Daoy (cell line): Measurements from ENCODE around the gene SERINC5. TPM values are rescaled to one million over a fixed set of nuclear protein-coding genes. Genes with fewer than 3 reads are reported as not detected.
"Not testable (repeated sequence)": the region's sequence is repeated elsewhere in the genome, so short reads cannot be mapped to it uniquely, and the experiment has no call there.

ENCODE experiments used
- DNase-seq: peaks from one replicate; pipeline ENCODE4 v3.0.0-alpha.2; 2015; ENCODE audit warnings: low read depth
- total RNA-seq: library from RNA; depleted of rRNA; stranded (reverse); fragments of >200 nt; shearing (Covaris generic); gene quantifications from 2 replicates; pipeline ENCODE4 v1.2.3, GENCODE V29; 2014

SERINC5 gene
- total RNA-seq, 1 experiment from 2014 or later, result 5.7 TPM

- DNase-seq, result no peak
Measured at GRCh38 chr5:80170117-80170535, 85.7 kb downstream of the SERINC5 start.

GRCh38 chr5:80168388-80169028 is 87.3 kb downstream of the SERINC5 start:
- DNase-seq, result no peak

GRCh38 chr5:80165452-80165851 is 90.4 kb downstream of the SERINC5 start:
- no peak for DNase-seq

- DNase-seq, result no peak
Measured at GRCh38 chr5:80161165-80161564, 94.7 kb downstream of the SERINC5 start.

GRCh38 chr5:80160242-80160641 is 95.6 kb downstream of the SERINC5 start:
- DNase-seq, result no peak

GRCh38 chr5:80159133-80159815 is 96.6 kb downstream of the SERINC5 start:
- DNase-seq, result no peak

GRCh38 chr5:80156156-80156555 is 99.7 kb downstream of the SERINC5 start:
- no peak for DNase-seq

- no peak for DNase-seq
Measured at GRCh38 chr5:80154749-80155148, 101.1 kb downstream of the SERINC5 start.

GRCh38 chr5:80154289-80154688 is 101.6 kb downstream of the SERINC5 start:
- DNase-seq, result not testable (repeated sequence)

GRCh38 chr5:80153586-80154126 is 102.2 kb downstream of the SERINC5 start:
- no peak for DNase-seq

GRCh38 chr5:80152778-80153177 is 103.1 kb downstream of the SERINC5 start:
- DNase-seq, result no peak

- DNase-seq, result no peak
Measured at GRCh38 chr5:80151890-80152289, 104.0 kb downstream of the SERINC5 start.

- DNase-seq, result no peak
Measured at GRCh38 chr5:80150731-80151130, 105.1 kb downstream of the SERINC5 start.

GRCh38 chr5:80149161-80149609 is 106.7 kb downstream of the SERINC5 start:
- DNase-seq, result no peak

- no peak for DNase-seq
Measured at GRCh38 chr5:80147119-80147815, 108.6 kb downstream of the SERINC5 start.

GRCh38 chr5:80146046-80146445 is 109.8 kb downstream of the SERINC5 start:
- no peak for DNase-seq

- no peak for DNase-seq
Measured at GRCh38 chr5:80143491-80143890, 112.4 kb downstream of the SERINC5 start.

GRCh38 chr5:80142996-80143395 is 112.9 kb downstream of the SERINC5 start:
- DNase-seq, result no peak

- DNase-seq, result no peak
Measured at GRCh38 chr5:80141681-80142080, 114.2 kb downstream of the SERINC5 start.

GRCh38 chr5:80141147-80141671 is 114.6 kb downstream of the SERINC5 start:
- DNase-seq, result no peak

- no peak for DNase-seq
Measured at GRCh38 chr5:80140496-80140895, 115.4 kb downstream of the SERINC5 start.

- DNase-seq, result no peak
Measured at GRCh38 chr5:80139466-80139972, 116.3 kb downstream of the SERINC5 start.
